GM18499 (cell line): Measurements from ENCODE around the gene SPINT4.
"Not testable (repeated sequence)": the region's sequence is repeated elsewhere in the genome, so short reads cannot be mapped to it uniquely, and the experiment has no call there.

Experiments used
- ATAC-seq: cut with Tn5 transposase; IDR thresholded peaks from one replicate; pipeline ENCODE4 v1.9.1; 2021; ENCODE audit warnings: moderate number of reproducible peaks; ENCODE audit not compliant: insufficient read depth, unreplicated experiment

Gene SPINT4

DNA sequence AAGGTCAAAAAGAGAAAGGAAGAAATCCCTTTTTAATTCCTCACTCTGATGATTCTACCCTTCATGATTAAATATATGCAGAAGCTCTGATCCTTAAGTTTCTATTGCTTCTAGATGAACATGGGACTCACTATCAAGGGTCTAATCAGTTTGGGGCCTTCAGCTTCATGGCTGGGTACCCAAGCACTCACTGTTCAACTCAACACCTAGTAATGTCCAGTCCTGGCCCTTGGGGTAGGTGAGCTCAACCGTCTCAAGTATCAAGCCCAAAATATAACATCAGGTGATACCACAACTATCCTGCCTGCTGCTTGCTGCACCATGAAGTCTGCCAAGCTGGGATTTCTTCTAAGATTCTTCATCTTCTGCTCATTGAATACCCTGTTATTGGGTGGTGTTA lies at the start of gene SPINT4:
Gene SPINT4 (plus strand): TSS at position 301 of the 400 bp plus-strand sequence. CDS start 21 bp downstream, at position 322.
- ATAC-seq: no peak

DNA sequence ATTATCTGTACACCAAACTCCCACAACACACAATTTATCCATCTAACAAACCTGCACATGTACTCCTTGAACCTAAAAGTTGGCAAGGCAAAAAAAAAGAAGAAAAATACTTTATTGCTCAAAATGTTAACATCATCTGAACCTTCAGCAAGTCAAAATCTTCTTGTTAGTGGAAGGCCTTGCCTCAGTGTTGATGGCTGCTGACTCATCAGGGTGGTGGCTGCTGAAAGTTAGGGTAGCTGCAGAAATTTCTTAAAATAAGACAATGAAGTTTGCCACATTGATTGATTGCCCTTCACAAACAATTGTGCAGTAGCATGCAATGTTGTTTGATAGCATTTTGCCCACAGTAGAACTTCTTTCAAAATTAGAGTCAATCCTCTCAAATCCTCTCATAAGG lies 49.4 kb upstream of the SPINT4 start:
- ATAC-seq: no peak

DNA sequence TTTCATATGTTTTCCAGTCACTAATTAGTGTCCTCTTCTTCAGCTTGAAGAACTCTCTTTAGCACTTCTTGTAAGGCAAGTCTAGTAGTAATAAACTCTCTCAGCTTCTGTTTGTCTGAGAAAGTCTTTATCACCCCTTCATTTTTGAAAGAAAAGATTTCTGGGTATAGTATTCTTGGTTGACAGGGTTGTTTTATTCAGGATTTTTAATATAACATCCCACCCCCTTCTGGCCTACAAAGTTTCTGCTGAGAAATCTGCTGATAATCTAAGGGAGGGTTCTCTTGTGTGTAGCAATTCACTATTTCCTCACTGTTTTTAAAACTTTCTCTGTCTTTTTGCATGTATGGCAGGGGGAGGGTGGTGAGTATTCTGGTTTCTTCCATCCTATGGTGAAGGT lies 42.5 kb upstream of the SPINT4 start:
- no peak for ATAC-seq

DNA sequence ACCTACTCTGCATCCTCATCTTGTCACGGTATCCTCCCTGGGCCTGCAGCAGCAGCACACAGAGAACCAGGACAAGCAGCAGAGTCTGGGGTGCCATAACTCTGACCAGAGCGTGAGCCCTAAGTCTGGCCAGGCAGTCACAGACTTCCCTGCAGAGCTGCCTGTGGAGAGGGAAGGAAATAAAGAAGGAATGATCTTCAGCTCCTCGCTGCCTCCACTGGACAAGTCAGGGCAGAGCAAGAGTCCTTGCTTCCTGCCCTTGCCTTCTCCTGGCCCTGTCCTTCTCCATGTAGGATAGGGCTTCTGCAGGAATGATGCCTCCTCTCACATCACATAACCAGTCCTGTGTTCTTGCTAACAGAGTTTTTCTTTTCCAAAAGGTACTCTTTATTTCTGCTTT lies 36.3 kb upstream of the SPINT4 start:
- no peak for ATAC-seq

DNA sequence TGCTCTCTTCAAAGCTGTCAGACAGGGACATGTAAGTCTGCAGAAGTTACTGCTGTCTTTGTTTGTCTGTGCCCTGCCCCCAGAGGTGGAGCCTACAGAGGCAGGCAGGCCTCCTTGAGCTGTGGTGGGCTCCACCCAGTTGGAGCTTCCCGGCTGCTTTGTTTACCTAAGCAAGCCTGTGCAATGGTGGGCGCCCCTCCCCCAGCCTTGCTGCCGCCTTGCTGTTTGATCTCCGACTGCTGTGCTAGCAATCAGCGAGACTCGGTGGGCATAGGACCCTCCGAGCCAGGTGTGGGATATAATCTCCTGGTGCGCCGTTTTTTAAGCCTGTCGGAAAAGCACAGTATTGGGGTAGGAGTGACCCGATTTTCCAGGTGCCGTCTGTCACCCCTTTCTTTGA lies 28.8 kb upstream of the SPINT4 start:
- ATAC-seq: not testable (repeated sequence)

DNA sequence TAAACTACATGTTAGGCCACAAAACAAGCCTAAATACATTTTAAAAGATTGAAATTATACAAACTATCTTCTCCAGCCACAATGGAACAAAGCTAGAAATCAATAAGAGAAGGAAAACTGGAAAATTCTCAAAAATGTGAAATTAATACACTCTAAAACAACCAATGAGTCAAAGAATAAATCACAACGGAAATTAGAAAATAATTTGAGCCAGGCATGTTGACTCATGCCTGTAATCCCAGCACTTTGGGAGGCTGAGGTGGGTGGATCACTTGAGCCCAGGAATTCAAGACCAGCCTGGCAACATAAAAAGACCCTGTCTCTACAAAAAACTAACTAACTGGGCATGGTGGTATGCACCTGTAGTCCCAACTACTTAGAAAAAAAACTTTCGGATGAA lies 26.7 kb upstream of the SPINT4 start:
- ATAC-seq: no peak

- no peak for ATAC-seq
Measured at GRCh38 chr20:45701104-45701503, 21.0 kb upstream of the SPINT4 start.

DNA sequence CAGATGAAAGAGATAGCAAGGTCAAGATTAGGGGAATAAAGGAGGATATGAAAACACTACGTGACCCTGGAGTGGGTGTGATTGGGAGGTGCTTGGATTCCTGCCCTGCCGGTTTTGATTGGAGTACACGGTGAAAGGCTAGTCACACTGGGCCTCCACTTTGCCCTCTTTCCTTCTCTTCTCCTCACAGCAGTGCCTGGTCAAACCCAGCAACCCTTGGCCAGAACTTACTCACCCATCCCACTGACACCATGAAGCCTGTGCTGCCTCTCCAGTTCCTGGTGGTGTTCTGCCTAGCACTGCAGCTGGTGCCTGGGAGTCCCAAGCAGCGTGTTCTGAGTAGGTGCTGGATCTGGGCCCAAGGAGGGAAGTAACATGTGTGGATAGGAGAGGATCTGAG lies 20.3 kb upstream of the SPINT4 start, which contains the start of gene WFDC13:
Gene WFDC13 (plus strand): TSS at position 166 of the 400 bp plus-strand sequence. CDS start 86 bp downstream, at position 252.
- ATAC-seq: no peak

GRCh38 chr20:45704969-45705637 lies 17.0 kb upstream of the SPINT4 start, which contains the start of gene WFDC10B:
Gene WFDC10B, minus strand, starts transcription at chr20:45705019. Its CDS starts 19,027 bp downstream, at chr20:45685992.
- no peak for ATAC-seq

DNA sequence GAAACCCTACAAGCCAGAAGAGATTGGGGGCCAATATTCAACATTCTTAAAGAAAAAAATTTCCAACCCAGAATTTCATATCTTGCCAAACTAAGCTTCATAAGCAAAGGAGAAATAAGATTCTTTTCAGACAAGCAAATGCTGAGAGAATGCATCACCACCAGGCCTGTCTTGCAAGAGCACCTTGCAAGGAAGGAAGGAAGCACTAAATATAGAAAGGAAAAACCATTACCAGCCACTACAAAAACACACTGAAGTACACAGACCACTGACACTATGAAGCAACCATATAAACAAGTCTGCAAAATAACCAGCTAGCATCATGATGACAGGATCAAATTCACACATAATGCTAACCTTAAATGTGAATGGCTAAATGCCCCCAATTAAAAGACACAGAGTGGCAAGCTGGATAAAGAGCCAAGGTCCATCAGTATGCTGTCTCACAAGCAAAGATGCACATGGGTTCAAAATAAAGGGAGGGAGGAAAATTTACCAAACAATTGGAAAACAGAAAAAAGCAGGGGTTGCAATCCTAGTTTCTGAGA lies 5.9 kb upstream of the SPINT4 start:
- ATAC-seq: not testable (repeated sequence)

GRCh38 chr20:45725134-45725533 lies 3.0 kb downstream of the SPINT4 start:
- ATAC-seq: no peak

DNA sequence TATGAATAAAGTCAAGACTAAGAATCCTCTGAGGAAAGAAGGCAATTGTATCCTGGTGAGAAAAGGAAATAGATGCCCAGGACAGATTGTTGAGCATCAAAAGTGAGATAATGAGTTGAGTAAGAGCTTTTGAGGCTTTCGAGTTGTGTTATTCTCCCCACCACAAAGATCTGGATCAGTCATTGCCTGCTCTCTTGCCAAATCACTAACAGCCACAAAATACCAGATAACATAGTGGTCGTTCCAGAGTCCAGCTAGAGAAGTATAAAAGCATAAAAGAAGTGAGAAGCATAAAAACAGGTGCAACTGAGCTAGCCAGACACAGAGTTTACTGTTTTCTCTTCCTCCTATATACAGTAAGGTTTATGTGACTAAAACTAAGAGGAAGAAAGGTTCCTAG lies 4.9 kb downstream of the SPINT4 start:
- no peak for ATAC-seq

DNA sequence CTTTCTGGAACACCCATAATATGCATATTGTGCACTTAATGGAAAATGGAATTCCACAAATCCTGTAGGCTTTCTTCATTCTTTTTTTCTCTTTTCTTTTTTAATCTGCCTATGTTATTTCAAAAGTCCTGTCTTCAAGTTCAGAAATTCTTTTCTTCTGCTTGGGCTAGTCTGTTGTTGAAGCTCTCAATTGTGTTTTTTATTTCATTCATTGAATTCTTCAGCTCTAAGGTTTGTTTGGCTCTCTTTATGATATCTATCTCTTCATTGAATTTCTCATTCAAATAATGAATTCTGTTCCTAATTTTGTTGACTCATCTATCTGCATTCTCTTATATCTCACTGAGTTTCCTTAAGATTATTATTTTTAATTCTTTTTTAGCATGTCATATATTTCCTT lies 10.1 kb downstream of the SPINT4 start:
- ATAC-seq: no peak

DNA sequence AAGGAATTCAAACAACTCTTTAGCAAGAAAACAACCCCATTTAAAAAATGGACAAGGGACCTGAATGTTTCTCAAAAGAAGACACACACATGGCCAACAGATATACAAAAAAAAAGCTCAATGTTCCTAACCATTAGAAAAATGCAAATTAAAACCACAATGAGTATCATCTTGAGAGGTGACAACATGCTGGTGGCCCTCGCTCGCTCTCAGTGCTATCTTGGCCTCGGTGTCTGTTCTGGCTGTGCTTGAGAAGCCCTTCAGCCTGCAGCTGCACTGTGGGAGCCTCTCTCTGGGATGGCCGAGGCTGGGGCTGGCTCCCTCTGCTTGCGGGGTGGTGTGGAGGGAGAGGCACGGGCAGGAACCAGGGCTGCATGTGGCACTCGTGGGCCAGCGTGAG lies 13.4 kb downstream of the SPINT4 start:
- ATAC-seq: no peak

DNA sequence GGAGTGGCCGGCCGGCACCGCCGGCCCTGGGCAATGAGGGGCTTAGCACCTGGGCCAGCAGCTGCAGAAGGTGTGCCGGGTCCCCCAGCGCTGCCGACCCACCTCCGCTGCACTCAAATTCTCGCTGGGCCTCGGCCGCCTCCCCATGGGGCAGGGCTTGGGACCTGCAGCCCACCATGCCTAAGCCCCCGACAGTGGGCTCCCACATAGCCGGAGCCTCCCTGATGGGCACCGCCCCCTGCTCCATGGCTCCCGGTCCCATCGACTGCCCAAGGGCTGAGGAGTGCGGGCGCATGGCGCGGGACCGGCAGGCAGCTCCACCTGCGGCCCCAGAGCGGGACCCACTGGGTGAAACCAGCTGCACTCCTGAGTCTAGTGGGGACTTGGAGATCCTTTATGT lies 13.8 kb downstream of the SPINT4 start:
- ATAC-seq: no peak

DNA sequence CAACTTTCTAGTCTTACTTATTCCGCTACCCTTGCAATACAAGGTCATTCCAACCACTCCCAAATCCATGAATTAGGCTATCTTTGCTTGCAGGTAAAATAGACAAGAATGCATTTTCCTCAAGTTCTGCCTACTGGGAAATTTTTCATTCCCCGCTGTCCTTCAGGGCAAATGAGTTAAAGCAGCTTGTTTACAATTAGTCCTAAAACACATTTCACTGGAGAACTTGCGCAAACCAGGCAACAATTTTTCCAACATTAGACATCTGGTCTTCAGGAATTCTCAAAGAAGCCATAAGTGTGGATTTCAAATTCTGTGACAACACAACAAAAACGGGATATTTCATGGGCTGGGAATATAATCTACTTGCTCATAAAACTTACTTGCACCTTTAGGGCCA lies 20.4 kb downstream of the SPINT4 start:
- ATAC-seq: no peak

DNA sequence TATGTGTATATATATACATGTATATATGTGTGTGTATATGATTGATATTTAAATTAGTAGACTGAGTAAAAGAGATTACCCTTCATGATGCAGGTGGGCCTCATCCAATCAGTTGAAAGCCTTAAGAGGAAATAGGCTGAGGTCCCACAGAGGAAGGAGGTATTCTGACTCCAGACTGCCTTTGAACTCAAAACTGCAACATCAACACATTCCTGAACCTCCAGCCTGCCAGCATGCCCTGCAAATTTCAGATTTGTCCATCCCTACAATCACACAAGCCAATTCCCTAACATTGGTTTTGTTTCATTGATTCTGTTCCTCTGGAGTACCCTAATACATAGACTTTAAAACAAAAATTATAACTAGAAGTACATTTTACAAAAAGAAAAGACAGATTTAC lies 22.9 kb downstream of the SPINT4 start:
- ATAC-seq: no peak

- ATAC-seq: no peak
Measured at GRCh38 chr20:45751721-45752120, 29.6 kb downstream of the SPINT4 start.

DNA sequence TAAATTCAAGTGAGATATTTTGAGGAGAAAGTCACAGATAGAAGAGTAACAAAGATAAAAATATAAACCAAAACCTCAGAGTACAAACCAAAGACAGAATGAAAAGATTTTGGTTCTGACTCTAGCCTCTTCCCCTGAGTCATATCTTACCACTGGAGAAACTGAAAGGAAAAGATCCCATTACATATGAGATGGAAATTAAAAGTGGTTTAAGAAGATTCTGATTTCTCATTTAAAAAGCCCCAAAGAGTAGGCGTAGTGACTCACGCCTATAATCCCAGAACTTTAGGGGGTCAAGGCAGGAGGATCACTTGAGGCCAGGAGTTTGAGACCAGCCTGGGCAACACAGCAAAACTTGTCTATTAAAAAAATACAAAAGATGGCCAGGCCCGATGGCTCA lies 30.6 kb downstream of the SPINT4 start:
- no peak for ATAC-seq

DNA sequence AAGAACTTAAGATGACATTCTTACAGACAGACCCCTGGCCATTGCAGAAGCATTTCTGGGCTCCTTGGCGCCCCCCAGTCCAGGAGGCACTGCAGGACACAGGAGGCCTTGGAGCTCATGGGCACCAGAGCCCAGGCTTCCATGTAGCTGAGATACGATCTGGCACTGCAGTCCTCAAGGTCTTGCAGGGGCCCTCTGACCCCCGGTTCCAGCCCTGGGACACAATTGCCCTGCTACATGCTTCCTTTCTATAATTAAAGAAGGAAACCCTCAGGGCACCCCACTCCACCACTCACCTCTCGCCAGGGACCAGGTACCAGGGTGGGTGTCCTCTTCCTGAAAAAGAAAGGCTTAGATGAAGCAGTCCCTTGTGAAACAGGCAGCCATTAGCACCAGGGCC lies 35.9 kb downstream of the SPINT4 start:
- no peak for ATAC-seq

GRCh38 chr20:45759921-45760320 lies 37.8 kb downstream of the SPINT4 start:
- not testable (repeated sequence) for ATAC-seq

GRCh38 chr20:45761966-45762365 lies 39.8 kb downstream of the SPINT4 start:
- not testable (repeated sequence) for ATAC-seq
